Epidermal melanocyte (primary cell): ENCODE measurements around the gene TSPOAP1.

Experiments
- DNase-seq: peaks from one replicate; pipeline ENCODE4 v3.0.0; 2011; ENCODE audit warnings: low spot score; ENCODE audit not compliant: insufficient read length

TSPOAP1 gene

GRCh38 chr17:58318065-58318481, 10.5 kb downstream of the TSPOAP1 start:
- no peak for DNase-seq

- peak; percentile 73 for DNase-seq
These were observed 11.1 kb downstream of the TSPOAP1 start for GRCh38 chr17:58317421-58318064.

GRCh38 chr17:58316260-58316960, 12.2 kb downstream of the TSPOAP1 start:
- no peak for DNase-seq

- DNase-seq, result no peak
These were observed 12.8 kb downstream of the TSPOAP1 start for GRCh38 chr17:58315750-58316149.

GRCh38 chr17:58315281-58315711, 13.3 kb downstream of the TSPOAP1 start:
- no peak for DNase-seq

GRCh38 chr17:58314706-58315015, 13.9 kb downstream of the TSPOAP1 start:
- DNase-seq, result no peak

GRCh38 chr17:58313815-58314705, 14.5 kb downstream of the TSPOAP1 start:
- no peak for DNase-seq

GRCh38 chr17:58312829-58313228, 15.8 kb downstream of the TSPOAP1 start:
- DNase-seq, result no peak

GRCh38 chr17:58312021-58312630, 16.5 kb downstream of the TSPOAP1 start:
- DNase-seq, result no peak

GRCh38 chr17:58311429-58311894, 17.1 kb downstream of the TSPOAP1 start:
- no peak for DNase-seq

- no peak for DNase-seq
These were observed 17.8 kb downstream of the TSPOAP1 start for GRCh38 chr17:58310511-58311428.

GRCh38 chr17:58309918-58310259, 18.7 kb downstream of the TSPOAP1 start:
- DNase-seq, result no peak

- no peak for DNase-seq
These were observed 19.3 kb downstream of the TSPOAP1 start for GRCh38 chr17:58308985-58309917.

- DNase-seq, result no peak
These were observed 20.2 kb downstream of the TSPOAP1 start for GRCh38 chr17:58308173-58308984.

GRCh38 chr17:58307468-58308172, 21.0 kb downstream of the TSPOAP1 start:
- no peak for DNase-seq

GRCh38 chr17:58306131-58306951, 22.3 kb downstream of the TSPOAP1 start:
- DNase-seq, result no peak

- no peak for DNase-seq
These were observed 23.0 kb downstream of the TSPOAP1 start for GRCh38 chr17:58305626-58306025.
